SK-N-DZ (cell line): ENCODE data around the gene NRG2. TPM values are rescaled to one million over a fixed set of nuclear protein-coding genes. Genes with fewer than 3 reads are reported as not detected.

Experiments
- DNase-seq: peaks from one replicate; pipeline ENCODE4 v3.0.0-alpha.2; 2015; ENCODE audit warnings: low spot score
- polyA plus RNA-seq, 2 experiments: library from polyadenylated mRNA; depleted of rRNA; stranded (reverse); fragments of >200 nt; gene quantifications; 2 replicates each; pipeline ENCODE4 v1.2.3, GENCODE V29; 2014

NRG2 gene
- polyA plus RNA-seq (2014; cell fraction: cytosol; rRNA removed): 0.05 and 0.06 TPM in 2 replicates
- 0.14 and 0.21 TPM in 2 replicates for polyA plus RNA-seq (2014; cell fraction: nucleus; rRNA removed)

DNA sequence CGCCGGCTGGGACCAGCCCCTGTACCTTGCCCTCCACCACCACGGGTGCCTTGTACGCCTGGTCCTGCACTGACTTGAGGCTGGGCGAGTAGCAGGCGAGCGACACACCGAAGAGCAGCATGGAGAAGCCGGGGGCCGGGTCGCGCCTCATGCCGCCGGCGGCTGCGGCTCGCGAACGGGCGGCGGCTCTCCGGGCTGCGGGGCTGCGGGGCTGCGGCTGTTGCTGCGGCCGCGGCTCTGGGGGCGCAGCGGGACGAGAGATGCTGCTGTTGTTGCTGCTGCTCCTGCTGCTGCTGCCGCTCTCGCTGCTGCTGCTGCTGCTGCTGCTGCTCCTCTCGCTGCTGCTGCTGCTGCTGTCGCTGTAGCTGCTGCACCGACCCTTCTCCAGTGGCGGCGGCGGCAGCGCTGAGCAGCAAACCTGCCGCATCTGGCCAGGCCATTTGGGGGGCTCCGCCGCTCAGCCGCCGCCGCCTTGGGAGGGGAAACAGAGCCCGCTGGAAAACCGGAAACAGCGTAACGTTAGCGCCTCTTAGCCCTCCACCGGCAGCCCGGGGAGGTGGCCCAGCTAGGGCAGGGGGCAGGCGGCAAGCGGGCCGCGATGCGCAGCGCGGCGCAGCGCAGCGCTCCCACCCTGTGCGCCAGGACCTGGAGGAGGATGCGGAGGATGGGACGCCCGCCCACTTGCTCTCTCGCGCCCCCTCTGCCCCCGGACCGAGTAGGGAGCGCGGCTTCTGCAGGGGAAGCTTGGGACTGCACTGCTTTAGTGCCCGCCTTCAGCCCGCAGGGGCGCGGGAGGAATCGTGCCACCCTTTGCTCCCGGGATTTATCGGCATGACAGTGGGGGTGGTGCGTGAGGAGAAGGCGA is at the start of gene NRG2:
NRG2 (minus strand) TSS at position 657 of the 865 bp plus-strand sequence.
- DNase-seq: peak; percentile 85

GRCh38 chr5:140090251-140090650 is 47.2 kb upstream of the NRG2 start:
- DNase-seq: no peak

DNA sequence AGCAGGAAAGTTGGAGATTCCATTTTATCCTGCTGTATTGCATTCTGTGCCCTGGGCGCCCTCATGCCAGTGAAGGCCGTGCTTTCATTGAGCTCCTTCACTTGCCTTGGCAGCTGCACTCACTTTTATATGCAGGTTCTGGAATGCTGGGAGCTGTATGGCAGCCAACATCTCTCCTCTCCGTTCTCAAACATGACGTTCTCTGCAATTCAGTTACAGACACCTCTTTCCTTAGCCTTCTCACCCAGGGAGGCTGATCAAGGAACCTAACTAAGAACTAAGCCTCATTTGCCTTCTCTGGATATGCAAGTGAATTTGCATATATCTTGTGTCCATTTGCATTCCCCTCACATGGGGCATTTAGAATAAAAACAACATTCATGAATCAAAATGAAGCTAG is 41.4 kb upstream of the NRG2 start:
- DNase-seq: no peak

DNA sequence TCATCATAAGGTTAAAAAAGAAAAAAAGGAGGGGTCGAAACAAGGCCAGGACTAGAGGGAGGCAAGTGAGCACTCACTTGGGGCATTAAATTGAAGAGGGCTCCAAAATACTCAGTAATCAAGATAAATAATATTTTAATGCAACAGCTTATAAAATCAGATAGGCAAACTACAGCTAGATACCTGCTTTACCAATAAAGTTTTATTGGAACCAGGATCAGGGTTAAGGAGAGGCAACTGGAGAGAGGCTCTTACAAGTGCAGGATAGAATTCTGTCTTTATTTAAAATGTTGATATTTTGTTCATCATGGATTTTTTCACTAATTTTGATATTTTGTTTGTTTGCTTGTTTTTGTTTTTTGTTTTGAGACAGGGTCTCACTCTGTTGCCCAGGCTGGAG is 40.6 kb upstream of the NRG2 start:
- DNase-seq: no peak

GRCh38 chr5:140083120-140083519 is 40.0 kb upstream of the NRG2 start:
- DNase-seq: no peak

- no peak for DNase-seq
Measured at GRCh38 chr5:140076788-140077187, 33.7 kb upstream of the NRG2 start.

DNA sequence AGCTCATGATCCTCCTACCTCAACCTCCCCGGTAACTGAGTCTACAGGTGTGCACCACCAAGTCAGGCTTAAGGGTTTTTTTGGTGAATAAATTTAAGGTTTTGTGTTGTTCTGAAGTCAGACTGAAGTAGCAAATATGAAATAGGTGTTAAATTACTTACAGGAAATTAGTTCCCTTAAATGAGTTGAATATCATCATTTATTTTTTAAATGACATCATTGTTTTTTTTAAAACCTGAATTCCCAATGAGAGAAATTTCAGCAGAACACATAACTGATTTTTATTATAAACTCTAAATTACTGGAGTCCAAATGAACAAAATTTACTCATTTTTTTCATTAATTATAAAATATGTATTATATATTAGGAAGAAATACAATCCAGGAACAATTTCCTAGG is 33.0 kb upstream of the NRG2 start:
- no peak for DNase-seq

DNA sequence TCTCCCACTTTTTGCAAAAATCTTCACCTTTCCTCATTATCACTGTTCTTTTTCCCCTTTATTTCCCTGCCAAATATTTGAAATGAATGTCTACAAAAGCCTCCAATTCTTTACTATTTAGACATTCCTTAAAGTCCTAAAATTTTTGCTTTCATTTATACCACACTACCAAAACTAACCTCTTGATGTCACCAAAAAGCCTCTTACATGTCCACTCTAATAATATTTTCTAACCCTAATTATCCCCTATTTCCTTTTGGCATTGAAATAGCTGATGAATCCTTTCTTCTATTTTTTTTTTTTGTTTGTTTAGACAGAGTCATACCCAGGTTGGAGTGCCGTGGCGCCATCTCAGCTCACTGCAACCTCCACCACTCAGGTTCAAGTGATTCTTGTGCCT is 32.3 kb upstream of the NRG2 start:
- DNase-seq: no peak

GRCh38 chr5:140073296-140073695 is 30.2 kb upstream of the NRG2 start:
- no peak for DNase-seq

DNA sequence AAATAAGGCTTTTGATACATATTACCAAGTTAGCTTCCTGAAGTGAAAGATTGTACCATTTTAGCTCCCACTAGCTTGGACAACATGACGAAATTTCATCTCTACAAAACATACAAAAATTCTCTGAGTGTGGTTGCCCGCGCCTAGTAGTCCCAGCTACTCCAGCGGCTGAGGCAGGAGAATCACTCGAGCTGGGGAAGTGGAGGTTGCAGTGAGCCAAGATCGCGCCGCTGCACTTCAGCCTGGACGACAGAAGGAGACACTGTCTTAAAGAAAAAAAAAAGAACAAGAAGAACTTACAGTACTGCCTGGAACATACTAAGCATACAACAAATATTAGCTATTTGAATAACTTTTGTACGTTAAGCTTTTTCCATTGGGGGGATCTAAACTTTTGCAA is 29.7 kb upstream of the NRG2 start:
- DNase-seq: no peak

DNA sequence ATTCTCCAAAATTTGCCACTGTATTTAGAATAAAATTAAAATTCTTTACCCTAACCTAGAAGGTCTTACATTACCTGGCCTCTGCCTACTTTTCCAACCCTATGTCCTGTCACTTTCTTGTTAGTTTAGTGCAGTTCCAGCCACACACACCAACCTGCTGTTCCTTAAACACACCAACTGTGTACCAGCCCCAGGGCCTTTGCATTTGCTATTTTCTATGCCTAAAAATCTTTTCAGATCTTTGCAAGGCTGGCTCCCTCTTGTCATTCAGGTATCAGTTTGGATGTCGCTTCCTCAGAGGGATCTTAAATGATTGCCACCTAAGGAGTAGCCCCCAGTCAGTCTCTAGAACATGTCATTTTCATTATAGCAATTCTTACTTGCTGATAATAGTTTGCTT is 17.7 kb upstream of the NRG2 start:
- DNase-seq: no peak

- no peak for DNase-seq
Measured at GRCh38 chr5:140058212-140058932, 15.3 kb upstream of the NRG2 start.

GRCh38 chr5:140056880-140057279 is 13.8 kb upstream of the NRG2 start:
- DNase-seq: no peak

GRCh38 chr5:140055152-140055551 is 12.1 kb upstream of the NRG2 start:
- DNase-seq: no peak

DNA sequence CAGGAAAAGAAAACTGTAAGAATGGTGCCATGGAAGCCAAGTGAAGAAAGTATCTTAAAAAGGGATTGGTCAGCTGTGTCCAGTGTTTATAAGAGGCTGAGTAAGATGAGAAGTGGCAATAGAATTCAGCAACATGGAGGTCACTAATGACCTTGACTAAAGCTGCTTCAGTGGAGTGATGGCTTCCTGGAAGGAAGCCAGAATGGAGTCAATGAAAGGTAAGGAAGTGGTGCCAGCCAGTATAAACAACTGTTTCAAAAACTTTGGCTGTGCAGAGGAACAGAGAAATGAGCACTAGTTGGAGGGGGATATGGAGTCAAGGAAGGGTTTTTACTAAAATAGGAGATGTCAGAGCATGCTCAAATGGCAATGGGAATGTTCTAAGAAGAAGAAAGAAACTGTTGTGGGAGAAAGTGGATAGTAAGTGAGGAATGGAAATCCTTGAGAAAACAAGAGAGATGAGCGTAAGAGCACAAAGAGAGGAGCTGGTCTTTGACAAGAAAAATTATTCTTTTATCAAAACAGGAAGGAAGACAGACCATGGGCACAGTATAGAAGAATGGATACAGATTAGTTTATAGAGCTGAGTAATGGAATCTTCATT is 11.1 kb upstream of the NRG2 start:
- no peak for DNase-seq

GRCh38 chr5:140051950-140052349 is 8.9 kb upstream of the NRG2 start:
- DNase-seq: no peak

- no peak for DNase-seq
Measured at GRCh38 chr5:140049713-140050112, 6.6 kb upstream of the NRG2 start.

GRCh38 chr5:140049205-140049604 is 6.1 kb upstream of the NRG2 start:
- DNase-seq: no peak

- no peak for DNase-seq
Measured at GRCh38 chr5:140044041-140044440, 942 bp upstream of the NRG2 start.

DNA sequence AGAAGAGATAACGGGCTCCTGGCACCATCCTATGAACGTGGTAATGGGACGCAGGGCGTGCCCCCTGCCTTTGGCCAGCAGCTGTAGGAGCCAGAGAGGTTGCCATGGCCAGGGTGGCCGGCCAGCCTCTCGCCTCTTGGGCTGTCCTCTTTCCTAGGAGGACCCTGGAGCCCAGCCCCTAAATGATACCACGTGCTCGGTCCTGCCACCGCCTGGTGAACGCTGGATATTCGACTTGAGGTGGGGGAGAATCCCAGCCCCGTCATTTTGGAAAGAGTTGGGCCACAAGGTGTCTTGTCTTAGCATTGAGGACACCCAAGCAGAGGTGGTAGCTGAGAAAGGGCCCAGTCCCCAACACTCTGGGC is 391 bp upstream of the NRG2 start:
- peak; percentile 55 for DNase-seq

GRCh38 chr5:140042393-140042642 is 781 bp downstream of the NRG2 start:
- DNase-seq: no peak

DNA sequence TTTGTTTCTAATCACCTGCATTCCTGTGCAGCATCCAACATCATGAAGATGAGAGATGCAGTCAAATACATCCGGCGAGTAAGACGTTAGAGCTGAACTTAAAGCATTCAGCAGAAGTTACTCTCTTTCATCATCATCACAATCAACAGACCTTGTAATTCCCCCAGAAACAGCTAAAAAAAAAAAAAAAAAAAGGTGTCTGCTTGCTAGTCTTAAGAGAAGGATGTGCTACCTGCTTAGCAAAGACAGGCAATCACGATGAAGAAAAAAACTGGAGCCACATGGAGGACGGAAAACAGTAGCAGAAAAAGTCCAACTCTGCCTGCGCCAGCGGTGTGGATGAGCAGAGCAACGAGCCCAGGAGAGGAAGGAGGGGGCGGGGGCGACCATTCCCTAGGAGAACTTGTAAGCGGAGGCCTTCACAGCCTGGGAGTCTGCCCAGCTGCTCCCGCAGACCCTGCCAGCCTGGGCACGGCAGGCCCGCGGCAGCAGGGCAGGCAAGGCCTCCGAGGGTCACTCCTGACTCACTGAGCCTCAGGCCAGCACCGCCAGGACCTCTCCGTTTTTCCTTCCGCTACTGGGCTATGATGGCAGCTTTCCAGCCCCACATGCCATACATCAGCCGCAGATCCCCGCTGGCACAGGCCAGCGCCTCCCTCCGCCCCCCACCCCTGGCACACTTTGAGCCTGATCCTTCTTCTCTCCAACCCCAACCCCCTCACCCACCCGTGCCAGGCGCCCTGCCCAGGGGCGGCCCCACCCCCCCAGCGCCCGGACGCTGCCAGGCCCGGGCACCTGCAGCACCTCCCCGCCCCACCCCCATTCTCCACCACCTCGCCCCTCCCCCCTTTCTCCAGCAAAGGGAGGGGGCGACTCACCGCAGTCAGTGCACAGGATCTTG is 1.4 kb downstream of the NRG2 start:
- DNase-seq: peak; percentile 26
